Testis (tissue), 2 donors: ENCODE data around the gene KCP.

Experiments used
- POLR2A ChIP-seq: fragments of 450-650 bp; IDR thresholded peaks from one replicate; pipeline ENCODE4 v1.6.1; 2017; ENCODE audit warnings: antibody characterized with exemption, mild to moderate bottlenecking, moderate library complexity
- TF ChIP-seq, protein P1 (sequence below), 3 experiments: fragments of 450-650 bp in 2 of 3; fragments of 200-600 bp in 1 of 3; sonication (generic) in 1 of 3; IDR thresholded peaks; one replicate each; pipeline ENCODE4 v1.5.1; 2016 to 2019; ENCODE audit warnings: antibody characterized with exemption in 3 of 3, mild to moderate bottlenecking in 2 of 3, moderate library complexity in 1 of 3

DNA sequence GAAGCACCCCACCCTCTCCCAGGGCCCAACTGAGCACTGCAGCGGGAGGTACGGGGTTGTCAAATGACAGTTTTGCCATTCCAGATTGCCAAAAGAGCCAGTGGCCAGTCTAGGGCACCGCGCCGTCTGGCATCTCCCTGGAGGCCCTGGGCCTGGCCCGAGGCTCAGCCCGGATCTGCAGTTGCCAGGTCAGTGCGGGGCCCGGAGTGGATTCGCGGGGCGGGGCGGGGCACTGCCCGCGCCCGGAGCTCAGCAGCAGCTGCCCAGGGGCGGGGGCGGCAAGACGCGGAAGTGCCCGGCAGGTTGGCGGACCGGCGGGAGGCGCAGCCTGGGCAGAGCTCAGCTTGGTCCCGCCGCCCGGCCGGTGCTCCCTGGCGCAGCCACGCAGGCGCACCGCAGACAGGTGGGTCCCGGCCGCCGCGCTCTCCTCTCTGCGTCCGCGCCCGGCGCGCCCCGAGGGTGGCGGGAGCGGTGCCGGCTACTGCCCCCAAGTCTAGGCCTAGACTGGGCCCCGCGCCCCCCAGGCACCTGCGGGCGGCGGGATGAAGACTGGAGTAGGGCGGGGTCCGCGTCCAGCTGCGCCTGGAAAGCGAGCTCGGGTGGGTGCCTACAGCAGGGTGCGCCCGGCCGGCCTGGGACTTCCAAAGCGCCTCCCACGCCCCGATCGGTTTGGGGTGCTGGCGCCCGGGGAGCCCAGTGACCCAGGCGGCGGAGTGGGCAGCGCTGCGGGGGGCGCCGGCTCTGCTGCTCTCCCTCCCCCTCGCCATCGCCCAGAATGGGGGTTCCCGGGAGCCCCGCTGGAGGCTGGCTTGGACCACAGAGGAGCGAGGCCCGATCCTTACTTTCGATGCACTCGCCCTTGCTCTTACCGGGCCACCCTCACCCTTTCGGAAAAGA, 27.4 kb upstream of the KCP start, which contains the start of gene IRF5:
- TF ChIP-seq, protein P1, sequence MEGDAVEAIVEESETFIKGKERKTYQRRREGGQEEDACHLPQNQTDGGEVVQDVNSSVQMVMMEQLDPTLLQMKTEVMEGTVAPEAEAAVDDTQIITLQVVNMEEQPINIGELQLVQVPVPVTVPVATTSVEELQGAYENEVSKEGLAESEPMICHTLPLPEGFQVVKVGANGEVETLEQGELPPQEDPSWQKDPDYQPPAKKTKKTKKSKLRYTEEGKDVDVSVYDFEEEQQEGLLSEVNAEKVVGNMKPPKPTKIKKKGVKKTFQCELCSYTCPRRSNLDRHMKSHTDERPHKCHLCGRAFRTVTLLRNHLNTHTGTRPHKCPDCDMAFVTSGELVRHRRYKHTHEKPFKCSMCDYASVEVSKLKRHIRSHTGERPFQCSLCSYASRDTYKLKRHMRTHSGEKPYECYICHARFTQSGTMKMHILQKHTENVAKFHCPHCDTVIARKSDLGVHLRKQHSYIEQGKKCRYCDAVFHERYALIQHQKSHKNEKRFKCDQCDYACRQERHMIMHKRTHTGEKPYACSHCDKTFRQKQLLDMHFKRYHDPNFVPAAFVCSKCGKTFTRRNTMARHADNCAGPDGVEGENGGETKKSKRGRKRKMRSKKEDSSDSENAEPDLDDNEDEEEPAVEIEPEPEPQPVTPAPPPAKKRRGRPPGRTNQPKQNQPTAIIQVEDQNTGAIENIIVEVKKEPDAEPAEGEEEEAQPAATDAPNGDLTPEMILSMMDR (IDR thresholded peaks at IDR 0.05), result no peak
- no peak for TF ChIP-seq POLR2A
